Measurements from ENCODE around the gene INSRR. TPM values are rescaled to one million over a fixed set of nuclear protein-coding genes. Genes with fewer than 3 reads are reported as not detected.
A peak's percentile ranks its signal among the peaks of the same experiment; 100 is the strongest.

The INSRR gene
- total and polyA plus RNA-seq, 2 of the 8 experiments (the other 6 are each of a cell fraction or from before 2014, with no cell fraction given) = 0.02 TPM; not detected in 1

GRCh38 chr1:156809281-156809680 lies 49.6 kb downstream of the INSRR start:
- WGBS, 2 experiments (ENCODE audit: extremely low coverage in 1 of 2, insufficient coverage in 1 of 2, insufficient read length in 1 of 2, insufficient replicate concordance in 2 of 2, low coverage in 1 of 2, low lambda C conversion rate in 2 of 2, missing lambda C conversion rate in 1 of 2) = 73% methylated on average over 4 of the region's 10 CpGs; no CpG with 5 or more reads in 1 of the 2 experiments
- H3K27ac ChIP-seq (ENCODE audit: low read depth, low read length) = no peak overlapping the region
- H2AK5ac ChIP-seq (ENCODE audit: low read depth, low read length) = no peak overlapping the region
- no peak for TF ChIP-seq EGR1 (IDR thresholded peaks at IDR 0.05; ENCODE audit: borderline replicate concordance, low read depth, low read length)
- TF ChIP-seq POU5F1 (IDR thresholded peaks at IDR 0.05; ENCODE audit: low read depth, low read length) = no peak
- no peak for TF ChIP-seq POLR2AphosphoS5 (IDR thresholded peaks at IDR 0.05; ENCODE audit: low read depth, low read length)
- no peak for TF ChIP-seq BCL11A (IDR thresholded peaks at IDR 0.05; ENCODE audit: low read depth in 2 of 2, low read length in 2 of 2)
- TF ChIP-seq NANOG (IDR thresholded peaks at IDR 0.05; ENCODE audit: insufficient read depth, low read depth, low read length, poor library complexity, severe bottlenecking) = no peak
- TF ChIP-seq POLR2A (IDR thresholded peaks at IDR 0.05; ENCODE audit: control extremely low read depth in 1 of 2, low read depth in 2 of 2, low read length in 2 of 2) = no peak
- TF ChIP-seq SUZ12 (IDR thresholded peaks at IDR 0.05; ENCODE audit: low read length) = no peak
- no peak for TF ChIP-seq KDM5A (IDR thresholded peaks at IDR 0.05; ENCODE audit: low read length)
- TF ChIP-seq SIX5 (IDR thresholded peaks at IDR 0.05; ENCODE audit: low read depth, low read length) = no peak
- no peak for TF ChIP-seq PHF8 (conservative IDR thresholded peaks at IDR 0.05; ENCODE audit: low read depth, low read length)
- TF ChIP-seq TEAD4 (IDR thresholded peaks at IDR 0.05; ENCODE audit: low read depth, low read length) = no peak
- TF ChIP-seq CTBP2 (IDR thresholded peaks at IDR 0.05; ENCODE audit: borderline replicate concordance, insufficient read depth, insufficient read length, low read length) = no peak
- no peak for TF ChIP-seq RAD21 (IDR thresholded peaks at IDR 0.05 in 1 of 2, conservative IDR thresholded peaks at IDR 0.05 in 1 of 2; ENCODE audit: low read depth in 2 of 2, low read length in 2 of 2)
- TF ChIP-seq SIN3A (conservative IDR thresholded peaks at IDR 0.05 in 1 of 2, IDR thresholded peaks at IDR 0.05 in 1 of 2; ENCODE audit: low read depth in 1 of 2, low read length in 2 of 2) = no peak

More at GRCh38 chr1:156809281-156809680, 49.6 kb downstream of the INSRR start:
- no peak overlapping the region for H3K18ac ChIP-seq (ENCODE audit: extremely low read depth, low read length)
- H2AFZ ChIP-seq (ENCODE audit: low read length) = no peak overlapping the region
- H3K9ac ChIP-seq (replicated peaks in 1 of 4; ENCODE audit: extremely low read depth in 1 of 4, low read depth in 3 of 4, low read length in 3 of 4) = no peak overlapping the region
- no peak for DNase-seq (ENCODE audit: low read depth in 1 of 2, low spot score in 2 of 2)
- peaks cover 0 to 27% (median 23%) of the 10 kb centered on the region in 4 experiments; a peak in 6 of 7 replicates for H3K27me3 ChIP-seq (replicated peaks in 1 of 4; ENCODE audit: control insufficient read depth in 3 of 4, extremely low read depth in 1 of 4, insufficient read depth in 3 of 4, low read length in 3 of 4)
- no peak overlapping the region for H2BK20ac ChIP-seq (ENCODE audit: low read length)
- no peak overlapping the region for H2BK5ac ChIP-seq (ENCODE audit: low read depth, low read length)
- no peak overlapping the region for H2BK15ac ChIP-seq (ENCODE audit: low read length)
- H4K20me1 ChIP-seq (replicated peaks in 1 of 2; ENCODE audit: control insufficient read depth in 1 of 2, insufficient read depth in 2 of 2, low read length in 2 of 2) = no peaks in the 10 kb centered on the region
- no peak overlapping the region for H3K56ac ChIP-seq (replicated peaks; ENCODE audit: insufficient read length, low read depth, low read length)
- no peak overlapping the region for H4K5ac ChIP-seq (ENCODE audit: insufficient read length, low read depth, low read length)
- CTCF ChIA-PET (ENCODE audit: partially characterized antibody) = interaction anchor here (0.6 to 31.8 kb wide), 9 partner anchors 11 to 120 kb away, joined by 3 to 491 read pairs (median 7); partner anchors contain the start of genes INSRR and NTRK1
- H2BK12ac ChIP-seq (ENCODE audit: low read depth, low read length) = no peak overlapping the region
- H4K8ac ChIP-seq (ENCODE audit: extremely low read depth, insufficient read depth, low read length) = peak overlapping the region; percentile 28; the same call in 1 of the 2 replicates
- no peak overlapping the region for H3K4me3 ChIP-seq (ENCODE audit: extremely low read depth in 1 of 4, insufficient read depth in 2 of 4, low read depth in 3 of 4, low read length in 4 of 4)
- FAIRE-seq = no peak
- no peak overlapping the region for H3K4me2 ChIP-seq (ENCODE audit: insufficient read depth in 1 of 2, low read depth in 2 of 2, low read length in 2 of 2)
- no peaks in the 10 kb centered on the region for H3K79me2 ChIP-seq (ENCODE audit: control insufficient read depth in 1 of 2, insufficient read depth in 2 of 2, low read length in 2 of 2)
- no peaks in the 10 kb centered on the region for H3K79me1 ChIP-seq (ENCODE audit: low read depth, low read length)
- no peak overlapping the region for H3K23ac ChIP-seq (ENCODE audit: insufficient read length)
- H3K36me3 ChIP-seq (ENCODE audit: control insufficient read depth in 2 of 4, insufficient read depth in 4 of 4, low read length in 3 of 4) = no peaks in the 10 kb centered on the region
- H3K4ac ChIP-seq (replicated peaks; ENCODE audit: insufficient read length, low read depth, low read length) = no peak overlapping the region
- peaks cover 0 to 9% (median 3%) of the 10 kb centered on the region in 4 experiments; a peak in 6 of 7 replicates for H3K4me1 ChIP-seq (replicated peaks in 1 of 4; ENCODE audit: control insufficient read depth in 3 of 4, insufficient read depth in 4 of 4, low read length in 3 of 4)
- no peak overlapping the region for H3K14ac ChIP-seq (ENCODE audit: insufficient read length)
- H3K9me3 ChIP-seq (ENCODE audit: insufficient read depth in 2 of 2, low read depth in 1 of 2, low read length in 1 of 2) = no peaks in the 10 kb centered on the region
- H3K23me2 ChIP-seq (ENCODE audit: low read depth, low read length) = peaks cover 2% of the 10 kb centered on the region; the same call in 1 of the 2 replicates
- H4K91ac ChIP-seq (replicated peaks; ENCODE audit: insufficient read length, low read length) = no peak overlapping the region
- POLR2A ChIA-PET (ENCODE audit: partially characterized antibody) = interaction anchor here (1.1 to 2.0 kb wide), 2 partner anchors 9 to 45 kb away, joined by 4 to 6 read pairs; no protein-coding TSS in a partner anchor
- H2BK120ac ChIP-seq (replicated peaks; ENCODE audit: low read depth, low read length) = no peak overlapping the region
